HepG2 (cell line): ENCODE data around the gene SLC2A11. TPM values are rescaled to one million over a fixed set of nuclear protein-coding genes. Genes with fewer than 3 reads are reported as not detected.
A peak's percentile ranks its signal among the peaks of the same experiment; 100 is the strongest.

Source experiments
- ATAC-seq: fragments of 200-7000 bp; cut with Tn5 transposase; 3 replicates; pipeline ENCODE4 v1.9.1; 2020; ENCODE audit warnings: mild to moderate bottlenecking, moderate library complexity
- BruUV-seq: library from RNA; stranded (reverse); fragments of 400-500 nt; replicated peaks from 2 replicates; lab custom pipeline; 2021; lab: Mats Ljungman, UMichigan
- CTCF ChIA-PET: fragments of 300-600 bp; formaldehyde crosslinking; extraction: SDS; loops from one replicate; lab custom pipeline; 2021; ENCODE audit warnings: low total read pairs, inconsistent platforms, low intra/inter-chr PET ratio; lab: Yijun Ruan, JAX
- POLR2A ChIA-PET: fragments of 350-600 bp; sonication (Branson Sonifier 250); formaldehyde crosslinking; loops from one replicate; lab custom pipeline; 2020; ENCODE audit warnings: antibody characterized with exemption, inconsistent platforms; lab: Yijun Ruan, JAX
- DNase-seq: peaks from one replicate; pipeline ENCODE4 v3.0.0-alpha.2; 2015; ENCODE audit warnings: low spot score
- FAIRE-seq: peaks from 3 replicates; lab custom pipeline; 2011; peaks lifted over from hg19 to GRCh38; lab: Jason Lieb, UNC
- H2AFZ ChIP-seq: one replicate; pipeline ENCODE4 v1.6.1; 2011; ENCODE audit warnings: low read length, inconsistent platforms
- H3K27ac ChIP-seq: fragments of 300-600 bp; 3 replicates; pipeline ENCODE4 v1.8.0; 2011; ENCODE audit warnings: mixed run types, mild to moderate bottlenecking, mixed read lengths, low read length, inconsistent platforms; ENCODE audit not compliant: insufficient read depth; ENCODE audit errors: extremely low read length
- H3K27me3 ChIP-seq, 2 experiments: fragments of 200-600 bp in 1 of 2; 2 replicates in 1 of 2; 3 replicates in 1 of 2; pipeline versions ENCODE4 v1.6.0 to v1.8.0; 2011; ENCODE audit warnings: low read length in 2 of 2, mild to moderate bottlenecking in 2 of 2, moderate library complexity in 2 of 2, inconsistent platforms in 1 of 2; ENCODE audit not compliant: insufficient read depth in 2 of 2, control insufficient read depth in 1 of 2
- H3K36me3 ChIP-seq, 2 experiments: fragments of 200-600 bp in 1 of 2; replicated peaks in 1 of 2; 2 replicates in 1 of 2; 3 replicates in 1 of 2; pipeline versions ENCODE4 v1.5.1 to v1.8.0; 2011; ENCODE audit warnings: low read length in 2 of 2, inconsistent platforms in 1 of 2; ENCODE audit not compliant: insufficient read depth in 2 of 2, control insufficient read depth in 1 of 2
- H3K4me1 ChIP-seq: 2 replicates; pipeline ENCODE4 v1.5.1; 2012; ENCODE audit warnings: low read length, inconsistent platforms; ENCODE audit not compliant: insufficient read depth
- H3K4me2 ChIP-seq: 2 replicates; pipeline ENCODE4 v1.6.0; 2011; ENCODE audit warnings: low read depth, low read length, inconsistent platforms
- H3K4me3 ChIP-seq, 3 experiments: fragments of 200-600 bp in 1 of 3; sonication (generic), shearing (Covaris generic) in 1 of 3; replicated peaks in 1 of 3; 2 replicates each; pipeline ENCODE4 v1.5.1; 2011 to 2016; ENCODE audit warnings: low read length in 3 of 3, inconsistent platforms in 2 of 3, low read depth in 2 of 3, mild to moderate bottlenecking in 2 of 3, control low read depth in 1 of 3, mixed read lengths in 1 of 3; ENCODE audit not compliant: insufficient read depth in 1 of 3
- H3K79me2 ChIP-seq: one replicate; pipeline ENCODE4 v1.6.1; 2011; ENCODE audit warnings: low read length, inconsistent platforms; ENCODE audit not compliant: insufficient read depth
- H3K9ac ChIP-seq: 2 replicates; pipeline ENCODE4 v1.6.0; 2011; ENCODE audit warnings: mild to moderate bottlenecking, low read depth, low read length, inconsistent platforms; ENCODE audit not compliant: insufficient read depth
- H3K9me3 ChIP-seq: 2 replicates; pipeline ENCODE4 v1.5.1; 2012; ENCODE audit warnings: mild to moderate bottlenecking, low read length
- H4K20me1 ChIP-seq: 2 replicates; pipeline ENCODE4 v1.6.0; 2011; ENCODE audit warnings: inconsistent platforms, mild to moderate bottlenecking, low read length, moderate library complexity; ENCODE audit not compliant: insufficient read depth
- AGO2 ChIP-seq: fragments of 200-400 bp; formaldehyde crosslinking; optimal IDR thresholded peaks from 2 replicates; pipeline ENCODE3; 2017; ENCODE audit warnings: mild to moderate bottlenecking, low read depth, low read length, moderate library complexity
- SRY ChIP-seq: sonication (generic); formaldehyde crosslinking; IDR thresholded peaks from 2 replicates; pipeline ENCODE4 v1.8.0; 2022; ENCODE audit warnings: mild to moderate bottlenecking, missing genetic modification reagents
- THAP8 ChIP-seq: sonication (generic); formaldehyde crosslinking; IDR thresholded peaks from 2 replicates; pipeline ENCODE4 v1.5.1; 2020; ENCODE audit warnings: missing genetic modification reagents, mild to moderate bottlenecking, borderline replicate concordance
- ZNF513 ChIP-seq: sonication (generic); formaldehyde crosslinking; conservative IDR thresholded peaks from 2 replicates; pipeline ENCODE4 v1.5.0; 2020; ENCODE audit warnings: missing genetic modification reagents
- WGBS: methylation state at CpG from one replicate; pipeline ENCODE4 v1.1.6; 2017; ENCODE audit warnings: low lambda C conversion rate; 5-methylcytosine and 5-hydroxymethylcytosine counted together
- in situ Hi-C: cut with HindIII; loops from 2 replicates; pipeline ENCODE4 v1.10.0; 2017; ENCODE audit warnings: low pct_unique_long_range_greater_than_20kb; ENCODE audit not compliant: extremely low pct_ligation_motif_present
- intact Hi-C: fragments of 100-400 bp; cut with micrococcal nuclease; formaldehyde crosslinking; loops from one replicate; pipeline ENCODE4 v1.10.0; 2022; ENCODE audit not compliant: unreplicated experiment
- polyA plus RNA-seq, 8 experiments: library from polyadenylated mRNA; depleted of rRNA in 3 of 8; stranded (reverse) in 7 of 8; unstranded in 1 of 8; fragments of >200 nt; fragmentation: Illumina TruSeq in 4 of 8; extraction: Trizol in 4 of 8; gene quantifications; 2 replicates each; pipeline versions ENCODE4 v1.2.1 to v1.2.3, GENCODE V29; 2011 to 2016; ENCODE audit warnings: low read depth in 4 of 8, missing spikeins in 1 of 8, mixed read lengths in 1 of 8; ENCODE audit not compliant: insufficient read depth in 1 of 8
- total RNA-seq, 5 experiments: library from RNA; depleted of rRNA; stranded (reverse); fragments of >200 nt; fragmentation: Illumina TruSeq; extraction: Trizol; gene quantifications; 2 replicates each; pipeline ENCODE4 v1.2.3, GENCODE V29; 2016; ENCODE audit warnings: low read depth in 1 of 5

SLC2A11 gene
- total and polyA plus RNA-seq, 2 of the 13 experiments (the other 11 are each of a cell fraction or from before 2014, with no cell fraction given), result 15.2 to 15.4 TPM

DNA sequence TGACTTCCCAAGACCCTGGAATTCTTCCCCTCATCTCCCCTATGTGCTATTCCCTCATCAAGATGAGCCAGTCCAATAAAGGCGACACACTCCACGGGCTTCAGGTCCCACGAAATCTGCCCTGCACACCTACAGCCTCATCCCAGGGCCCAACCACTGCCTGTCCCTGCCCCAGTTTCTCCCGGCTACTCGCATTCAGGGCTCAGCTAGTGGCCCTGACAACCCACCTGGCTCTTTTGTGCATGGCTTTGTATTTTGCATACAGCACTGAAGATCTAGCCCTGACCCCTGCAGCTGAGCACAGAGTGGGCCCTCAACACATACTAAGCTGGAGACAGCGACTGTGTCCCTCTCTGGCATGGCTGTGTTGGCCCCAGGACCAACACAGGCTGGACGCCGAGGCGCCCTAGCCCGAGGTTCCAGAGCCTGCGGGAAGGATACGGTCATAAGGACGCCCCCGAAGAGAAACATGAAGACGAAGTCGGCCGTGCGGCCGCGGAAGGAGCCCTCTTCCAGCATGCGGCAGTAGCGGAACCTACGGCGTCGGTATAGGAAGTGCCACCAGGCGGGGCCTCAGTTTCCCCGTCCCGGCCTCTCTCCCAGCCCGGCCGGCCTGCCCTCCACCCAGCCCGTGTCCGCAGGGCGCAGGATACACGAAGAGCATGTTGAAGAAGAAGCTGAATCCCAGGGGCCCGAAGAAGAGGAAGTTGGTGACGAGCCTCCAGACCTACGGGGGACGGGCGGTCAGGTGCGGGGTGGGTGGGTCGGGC lies 19.6 kb upstream of the SLC2A11 start:
- DNase-seq (no peak), FAIRE-seq (no peak), ATAC-seq (no peak)
- no TSS peak for BruUV-seq
- Histone ChIP-seq H3K79me2 (no peaks in the 10 kb centered on the region), H3K4me1 (no peaks in the 10 kb centered on the region), H3K36me3 (peaks cover 19 to 30% of the 10 kb centered on the region in 2 experiments; a peak in 4 of 5 replicates), H3K4me2 (no peak overlapping the region), H3K4me3 (no peak overlapping the region), H4K20me1 (no peaks in the 10 kb centered on the region), H3K27me3 (peaks cover 0 to 2% of the 10 kb centered on the region in 2 experiments; a peak in 1 of 5 replicates), H3K9ac (no peak overlapping the region), H3K27ac (no peak overlapping the region), H3K9me3 (no peaks in the 10 kb centered on the region), H2AFZ (no peak overlapping the region)
- intact Hi-C loops (no loop called here), in situ Hi-C loops (loop anchor here (25.0 kb wide), 1 partner anchor 226 kb away; no protein-coding TSS in a partner anchor)
- WGBS, result 97% methylated on average over 36 of the region's 41 CpGs
- ChIA-PET CTCF (no interaction called here), POLR2A (interaction anchor here (0.6 kb wide), 1 partner anchor 42 kb away, joined by 4 read pairs; no protein-coding TSS in a partner anchor)
- TF ChIP-seq THAP8 (CRISPR knock-in tag), result no peak
- no peak for TF ChIP-seq SRY
- no peak for TF ChIP-seq ZNF513 (CRISPR knock-in tag)
- peak; percentile 30 for TF ChIP-seq AGO2
